HG02973 (cell line): ENCODE data around the gene IGSF3.
"Not testable (repeated sequence)": the region's sequence is repeated elsewhere in the genome, so short reads cannot be mapped to it uniquely, and the experiment has no call there.

Experiments used
- ATAC-seq: cut with Tn5 transposase; IDR thresholded peaks from one replicate; pipeline ENCODE4 v1.9.1; 2021; ENCODE audit warnings: moderate library complexity; ENCODE audit not compliant: unreplicated experiment

IGSF3 gene

GRCh38 chr1:116664366-116664977, 3.1 kb downstream of the IGSF3 start:
- ATAC-seq = no peak

GRCh38 chr1:116663821-116664220, 3.7 kb downstream of the IGSF3 start:
- no peak for ATAC-seq

GRCh38 chr1:116661633-116662032, 5.9 kb downstream of the IGSF3 start:
- no peak for ATAC-seq

- not testable (repeated sequence) for ATAC-seq
These were observed 8.9 kb downstream of the IGSF3 start for GRCh38 chr1:116658645-116659044.

- not testable (repeated sequence) for ATAC-seq
These were observed 9.7 kb downstream of the IGSF3 start for GRCh38 chr1:116657836-116658235.

- no peak for ATAC-seq
These were observed 13.2 kb downstream of the IGSF3 start for GRCh38 chr1:116654351-116654750.

GRCh38 chr1:116652598-116652997, 14.9 kb downstream of the IGSF3 start:
- ATAC-seq = not testable (repeated sequence)

GRCh38 chr1:116650781-116651180, 16.8 kb downstream of the IGSF3 start:
- not testable (repeated sequence) for ATAC-seq

GRCh38 chr1:116649041-116649440, 18.5 kb downstream of the IGSF3 start:
- not testable (repeated sequence) for ATAC-seq

GRCh38 chr1:116648325-116648724, 19.2 kb downstream of the IGSF3 start:
- ATAC-seq = not testable (repeated sequence)

GRCh38 chr1:116647186-116647585, 20.3 kb downstream of the IGSF3 start:
- not testable (repeated sequence) for ATAC-seq

GRCh38 chr1:116646673-116647170, 20.8 kb downstream of the IGSF3 start:
- ATAC-seq = not testable (repeated sequence)

GRCh38 chr1:116645802-116646672, 21.5 kb downstream of the IGSF3 start:
- ATAC-seq = not testable (repeated sequence)

GRCh38 chr1:116644993-116645392, 22.5 kb downstream of the IGSF3 start:
- ATAC-seq = not testable (repeated sequence)

- ATAC-seq = not testable (repeated sequence)
These were observed 23.4 kb downstream of the IGSF3 start for GRCh38 chr1:116644096-116644495.

- not testable (repeated sequence) for ATAC-seq
These were observed 24.2 kb downstream of the IGSF3 start for GRCh38 chr1:116643281-116643751.

- not testable (repeated sequence) for ATAC-seq
These were observed 24.9 kb downstream of the IGSF3 start for GRCh38 chr1:116642311-116643280.

GRCh38 chr1:116637583-116637982, 29.9 kb downstream of the IGSF3 start:
- ATAC-seq = not testable (repeated sequence)

GRCh38 chr1:116636584-116636983, 30.9 kb downstream of the IGSF3 start:
- ATAC-seq = not testable (repeated sequence)

- ATAC-seq = not testable (repeated sequence)
These were observed 33.1 kb downstream of the IGSF3 start for GRCh38 chr1:116634386-116634785.
